IgD-negative memory B cell (primary cell): ENCODE data around the gene DPP7. TPM values are rescaled to one million over a fixed set of nuclear protein-coding genes. Genes with fewer than 3 reads are reported as not detected.
"Not testable (repeated sequence)": the region's sequence is repeated elsewhere in the genome, so short reads cannot be mapped to it uniquely, and the experiment has no call there.

Source experiments
- H3K27ac Mint-ChIP-seq, 3 donors: one replicate each; pipeline ENCODE4 v1.8.0; 2020 to 2022; ENCODE audit warnings: mild to moderate bottlenecking in 3 of 3, mixed read lengths in 3 of 3, moderate library complexity in 1 of 3
- H3K27me3 Mint-ChIP-seq: one replicate; pipeline ENCODE4 v1.8.0; 2021; ENCODE audit warnings: mixed read lengths
- H3K36me3 Mint-ChIP-seq: one replicate; pipeline ENCODE4 v1.8.0; 2020; ENCODE audit warnings: mild to moderate bottlenecking, mixed read lengths
- H3K4me1 Mint-ChIP-seq, 3 donors: one replicate each; pipeline ENCODE4 v1.8.0; 2020 to 2022; ENCODE audit warnings: mixed read lengths in 3 of 3, mild to moderate bottlenecking in 1 of 3
- H3K4me3 Mint-ChIP-seq, 4 donors: one replicate each; pipeline ENCODE4 v1.8.0; 2020 to 2022; ENCODE audit warnings: mild to moderate bottlenecking in 4 of 4, mixed read lengths in 4 of 4, moderate library complexity in 3 of 4
- H3K9me3 Mint-ChIP-seq, 3 donors: one replicate each; pipeline ENCODE4 v1.8.0; 2020 to 2021; ENCODE audit warnings: mixed read lengths in 3 of 3, mild to moderate bottlenecking in 1 of 3
- polyA plus RNA-seq: library from polyadenylated mRNA; unstranded; fragments of 300-500 nt; fragmentation: Illumina TruSeq; gene quantifications from one replicate; pipeline ENCODE4 v1.2.3, GENCODE V29; 2021

The DPP7 gene
- polyA plus RNA-seq, 1 donor from 2014 or later: 110 TPM

DNA sequence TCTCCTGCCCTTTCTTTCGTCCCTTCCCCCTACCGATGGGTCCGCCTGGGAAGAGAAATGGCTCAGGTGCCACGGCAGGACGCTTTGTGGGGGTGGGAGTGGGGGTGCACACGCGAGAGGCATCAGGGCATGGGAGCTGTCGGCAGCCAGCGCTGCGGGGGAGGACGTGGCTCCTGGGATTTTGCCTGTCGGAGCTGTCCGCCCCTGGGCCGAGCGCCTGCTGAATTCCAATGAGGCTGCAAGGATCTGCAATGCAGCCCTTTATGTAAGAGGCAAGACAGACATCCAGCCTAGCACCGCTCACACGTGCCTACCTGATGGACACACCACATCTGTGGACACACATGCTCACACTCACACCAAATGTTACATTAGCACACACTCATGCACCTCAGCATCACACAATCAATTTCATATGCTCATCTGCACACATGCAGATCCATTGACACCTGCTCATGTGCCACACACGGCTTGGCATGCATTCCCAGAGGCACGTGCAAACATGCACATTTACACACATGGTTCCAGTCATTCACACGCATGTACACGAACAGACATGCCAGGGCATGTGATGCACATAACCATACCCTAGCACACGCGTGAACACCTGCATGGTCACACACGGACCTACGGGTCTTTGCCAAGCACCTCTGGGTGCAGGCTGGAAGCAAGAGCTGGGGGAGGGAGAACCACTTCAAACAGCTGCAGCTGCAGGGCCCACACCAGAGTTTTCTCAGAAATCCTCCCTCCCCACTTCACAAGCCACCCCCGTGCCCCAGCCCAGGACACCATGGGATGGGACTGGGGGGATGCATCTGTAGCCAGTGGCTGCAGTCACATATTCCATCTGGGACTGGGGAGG, 25.8 kb upstream of the DPP7 start:
- H3K4me3 Mint-ChIP-seq: no peak overlapping the region
- peaks cover 0 to 3% (median 1%) of the 10 kb centered on the region in 3 donors for H3K4me1 Mint-ChIP-seq
- H3K27me3 Mint-ChIP-seq: peaks cover 34% of the 10 kb centered on the region
- no peaks in the 10 kb centered on the region for H3K36me3 Mint-ChIP-seq
- peaks cover 0 to 2% (median 2%) of the 10 kb centered on the region in 3 donors for H3K9me3 Mint-ChIP-seq
- peak overlapping the region in 1 of 3 donors; percentile 25 for H3K27ac Mint-ChIP-seq

DNA sequence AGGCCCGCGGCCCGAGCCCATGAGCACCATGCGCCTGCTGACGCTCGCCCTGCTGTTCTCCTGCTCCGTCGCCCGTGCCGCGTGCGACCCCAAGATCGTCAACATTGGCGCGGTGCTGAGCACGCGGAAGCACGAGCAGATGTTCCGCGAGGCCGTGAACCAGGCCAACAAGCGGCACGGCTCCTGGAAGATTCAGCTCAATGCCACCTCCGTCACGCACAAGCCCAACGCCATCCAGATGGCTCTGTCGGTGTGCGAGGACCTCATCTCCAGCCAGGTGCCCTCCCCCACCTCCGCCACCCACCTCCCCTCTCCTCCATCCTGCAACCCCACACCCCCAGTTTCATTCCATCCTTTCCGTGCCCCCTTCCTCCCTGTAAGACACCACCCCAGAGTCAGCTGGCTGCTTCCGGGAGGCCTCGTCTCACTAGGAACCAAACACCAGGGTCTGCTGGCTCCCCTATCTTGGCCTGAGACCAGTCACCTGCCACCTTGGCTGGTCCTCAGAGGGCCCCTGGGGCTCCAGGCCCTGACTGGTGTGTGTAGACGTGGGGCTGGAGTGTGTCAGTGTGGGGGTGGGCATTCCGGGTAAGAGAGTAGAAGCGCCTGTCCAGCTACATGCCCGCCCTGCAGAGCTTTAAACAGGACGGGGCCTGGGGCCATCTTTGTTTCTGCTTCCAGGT, 25.1 kb upstream of the DPP7 start:
- H3K4me3 Mint-ChIP-seq: no peak overlapping the region
- H3K27me3 Mint-ChIP-seq: peaks cover 37% of the 10 kb centered on the region
- H3K9me3 Mint-ChIP-seq: peaks cover 0 to 2% (median 2%) of the 10 kb centered on the region in 3 donors
- H3K27ac Mint-ChIP-seq: peak overlapping the region in 1 of 3 donors; percentile 25
- H3K36me3 Mint-ChIP-seq: no peaks in the 10 kb centered on the region
- H3K4me1 Mint-ChIP-seq: peaks cover 0 to 3% (median 1%) of the 10 kb centered on the region in 3 donors

DNA sequence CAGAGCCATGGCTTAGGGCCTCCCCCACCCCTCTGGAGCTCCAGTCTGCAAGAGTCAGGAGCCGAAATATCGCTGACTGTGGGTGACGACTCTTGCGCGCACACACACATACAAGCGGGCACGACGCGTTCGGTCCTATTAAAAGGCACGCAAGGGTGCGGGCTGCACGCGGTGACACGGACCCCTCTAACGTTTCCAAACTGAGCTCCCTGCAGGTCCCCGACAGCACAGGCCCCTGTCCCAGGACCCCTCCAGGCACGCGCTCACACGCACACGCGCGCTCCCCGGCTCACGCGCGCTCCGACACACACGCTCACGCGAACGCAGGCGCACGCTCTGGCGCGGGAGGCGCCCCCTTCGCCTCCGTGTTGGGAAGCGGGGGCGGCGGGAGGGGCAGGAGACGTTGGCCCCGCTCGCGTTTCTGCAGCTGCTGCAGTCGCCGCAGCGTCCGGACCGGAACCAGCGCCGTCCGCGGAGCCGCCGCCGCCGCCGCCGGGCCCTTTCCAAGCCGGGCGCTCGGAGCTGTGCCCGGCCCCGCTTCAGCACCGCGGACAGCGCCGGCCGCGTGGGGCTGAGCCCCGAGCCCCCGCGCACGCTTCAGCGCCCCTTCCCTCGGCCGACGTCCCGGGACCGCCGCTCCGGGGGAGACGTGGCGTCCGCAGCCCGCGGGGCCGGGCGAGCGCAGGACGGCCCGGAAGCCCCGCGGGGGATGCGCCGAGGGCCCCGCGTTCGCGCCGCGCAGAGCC, 24.4 kb upstream of the DPP7 start, which contains the start of gene GRIN1:
Gene GRIN1, plus strand, starts transcription at position 433 of the 746 bp plus-strand sequence. CDS start 333 bp downstream, outside the sequence.
- Mint-ChIP-seq H3K4me1 (peaks cover 0 to 3% (median 1%) of the 10 kb centered on the region in 3 donors), H3K9me3 (peaks cover 0 to 2% (median 2%) of the 10 kb centered on the region in 3 donors), H3K27ac (peak within 1 kb of the TSS; percentile 25 to 88 (median 62)), H3K36me3 (no peaks in the 10 kb centered on the region), H3K4me3 (peak within 1 kb of the TSS in 1 of 4 donors; percentile 71), H3K27me3 (peaks cover 40% of the 10 kb centered on the region)

DNA sequence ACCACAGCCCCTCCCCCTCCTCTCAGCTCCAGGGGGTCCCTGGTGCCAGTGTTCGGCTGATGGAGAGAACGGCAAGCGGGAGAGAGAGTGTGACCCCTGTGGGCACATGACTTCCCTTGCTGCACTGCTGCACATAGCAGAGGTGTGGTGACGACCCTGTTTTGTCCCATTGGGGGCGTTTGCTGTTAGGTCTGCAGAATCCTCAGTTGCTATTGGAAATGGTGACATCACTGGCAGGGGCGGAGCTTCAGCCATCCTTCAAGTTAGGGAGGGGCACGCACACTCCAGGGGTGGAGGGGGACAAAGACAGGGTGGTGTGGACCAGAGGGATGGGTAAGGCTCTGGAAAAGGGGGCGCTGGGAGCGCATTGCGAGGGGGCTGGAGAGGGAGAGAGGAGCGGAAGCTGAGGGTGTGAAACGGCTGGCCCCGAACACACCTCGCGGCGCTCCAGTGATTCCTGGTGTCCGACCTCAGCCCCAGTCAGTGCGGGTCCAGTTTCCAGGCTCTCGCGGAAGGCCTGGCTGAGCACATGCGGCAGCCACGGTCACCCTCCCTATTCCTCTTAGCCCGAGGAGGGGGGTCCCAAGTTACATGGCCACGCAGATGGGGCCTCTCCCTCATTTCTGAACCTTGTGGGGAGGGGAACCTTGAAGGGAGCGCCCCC, 23.7 kb upstream of the DPP7 start:
- Mint-ChIP-seq H3K9me3 (peaks cover 0 to 2% (median 2%) of the 10 kb centered on the region in 3 donors), H3K4me1 (peaks cover 0 to 3% (median 1%) of the 10 kb centered on the region in 3 donors), H3K4me3 (no peak overlapping the region), H3K36me3 (no peaks in the 10 kb centered on the region), H3K27me3 (peaks cover 38% of the 10 kb centered on the region), H3K27ac (peak overlapping the region in 2 of 3 donors; percentile 62 to 88)

DNA sequence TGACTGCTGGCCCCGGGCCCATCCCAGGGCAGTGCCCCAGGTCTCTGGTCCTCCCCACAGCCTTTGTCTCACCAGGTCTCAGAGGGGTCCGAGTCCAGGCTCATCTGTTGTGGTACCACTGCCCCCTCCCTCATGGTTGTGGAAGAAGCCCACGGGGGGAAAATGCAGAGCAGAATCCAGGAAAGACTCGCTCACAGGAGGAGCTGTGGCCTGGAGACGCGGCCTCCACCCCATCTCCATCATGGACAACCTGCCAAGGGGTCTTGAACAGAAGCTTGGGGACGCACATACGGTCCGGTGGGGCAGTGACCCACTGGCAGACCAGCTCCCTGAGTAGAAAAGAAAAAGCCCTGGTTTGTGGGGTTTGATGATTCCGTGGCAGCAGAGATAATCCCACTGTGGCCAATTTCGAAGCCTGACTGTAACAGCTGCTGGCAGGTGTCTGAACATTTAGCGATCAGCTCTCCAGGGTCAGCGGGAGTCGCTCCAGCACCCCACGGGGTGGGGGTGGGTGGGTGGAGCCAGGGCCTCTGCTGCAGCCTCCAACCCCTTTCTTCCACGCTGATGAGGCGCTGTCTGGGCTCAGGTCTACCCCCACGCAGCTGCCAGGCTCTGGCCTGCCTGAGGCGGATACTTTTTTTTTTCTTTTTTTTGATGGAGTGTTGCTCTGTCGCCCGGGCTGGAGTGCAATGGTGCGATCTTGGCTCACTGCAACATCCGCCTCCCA, 22.5 kb upstream of the DPP7 start:
- H3K27me3 Mint-ChIP-seq: peaks cover 35% of the 10 kb centered on the region
- peaks cover 0 to 2% (median 2%) of the 10 kb centered on the region in 3 donors for H3K9me3 Mint-ChIP-seq
- no peaks in the 10 kb centered on the region for H3K36me3 Mint-ChIP-seq
- H3K4me1 Mint-ChIP-seq: peaks cover 0 to 3% (median 1%) of the 10 kb centered on the region in 3 donors
- H3K4me3 Mint-ChIP-seq: no peak overlapping the region
- no peak overlapping the region for H3K27ac Mint-ChIP-seq

DNA sequence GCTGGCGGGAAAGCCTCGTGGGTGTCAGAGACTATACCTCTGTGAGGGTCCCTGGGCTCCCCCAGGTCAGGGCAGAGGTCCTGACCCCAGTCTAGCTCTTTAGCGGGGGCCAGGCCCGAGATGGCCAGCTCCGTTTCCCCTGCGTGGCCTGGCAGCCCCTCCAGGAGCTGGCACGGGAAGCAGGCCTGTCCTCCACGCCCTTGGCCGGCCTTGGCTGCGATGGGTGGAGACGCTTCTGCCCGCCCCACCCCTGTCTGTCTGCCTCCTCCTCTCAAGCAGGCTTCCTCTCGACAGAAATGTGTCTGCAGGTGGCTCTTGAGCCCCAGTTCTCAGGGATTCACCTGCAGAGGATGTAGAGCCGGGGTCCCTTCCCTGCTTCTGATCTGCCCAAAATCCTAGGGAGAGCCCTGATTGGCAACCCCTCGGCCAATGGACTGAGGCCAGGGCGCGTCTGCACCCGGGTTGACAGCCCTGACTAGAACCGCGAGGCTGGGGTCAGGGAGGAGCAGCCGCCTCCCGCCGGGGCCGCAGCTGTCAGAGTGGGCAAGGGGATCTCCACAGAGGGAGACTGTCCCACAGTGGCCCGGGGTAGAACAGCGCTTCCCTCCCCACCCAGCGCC, 21.8 kb upstream of the DPP7 start:
- no peak overlapping the region for H3K27ac Mint-ChIP-seq
- peaks cover 0 to 2% (median 2%) of the 10 kb centered on the region in 3 donors for H3K9me3 Mint-ChIP-seq
- no peaks in the 10 kb centered on the region for H3K36me3 Mint-ChIP-seq
- peaks cover 0 to 4% (median 1%) of the 10 kb centered on the region in 3 donors for H3K4me1 Mint-ChIP-seq
- H3K27me3 Mint-ChIP-seq: peaks cover 35% of the 10 kb centered on the region
- H3K4me3 Mint-ChIP-seq: peak overlapping the region in 1 of 4 donors; percentile 74

DNA sequence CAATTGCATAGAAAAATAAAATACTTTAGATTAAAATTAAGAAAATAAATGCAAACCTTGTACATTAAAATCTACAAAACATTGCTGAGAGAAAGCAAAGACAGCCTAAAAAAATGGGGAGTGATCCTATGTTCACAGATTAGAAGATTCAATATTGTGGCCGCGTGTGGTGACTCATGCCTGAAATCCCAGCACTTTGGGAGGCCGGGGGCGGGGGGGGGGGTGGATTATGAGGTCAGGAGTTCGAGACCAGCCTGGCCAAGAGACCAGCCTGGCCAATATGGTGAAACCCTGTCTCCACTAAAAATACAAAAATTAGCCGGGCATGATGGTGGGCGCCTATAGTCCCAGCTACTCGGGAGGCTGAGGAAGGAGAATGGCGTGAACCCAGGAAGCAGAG, 20.6 kb upstream of the DPP7 start:
- not testable (repeated sequence) for H3K36me3 Mint-ChIP-seq, H3K27ac Mint-ChIP-seq, H3K4me3 Mint-ChIP-seq, H3K4me1 Mint-ChIP-seq, H3K9me3 Mint-ChIP-seq
- H3K27me3 Mint-ChIP-seq: peaks cover 29% of the 10 kb centered on the region

DNA sequence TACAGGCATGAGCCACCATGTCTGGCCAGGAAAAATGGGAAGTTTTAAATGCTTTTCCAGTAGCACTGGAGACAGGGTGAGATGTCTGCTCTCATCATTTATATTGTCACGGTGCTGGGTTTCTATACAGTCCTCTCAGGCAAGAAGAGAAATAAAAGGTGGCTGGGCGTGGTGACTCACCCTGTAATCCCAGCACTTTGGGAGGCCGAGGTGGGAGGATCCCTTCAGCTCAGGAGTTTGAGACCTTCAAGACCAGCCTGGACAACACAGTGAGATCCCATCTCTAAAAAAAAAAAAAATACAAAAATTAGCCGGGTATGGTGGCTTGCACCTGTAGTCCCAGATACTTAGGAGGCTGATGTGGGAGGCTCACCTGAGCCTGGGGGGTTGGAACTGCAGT, 19.7 kb upstream of the DPP7 start:
- Mint-ChIP-seq H3K27me3 (peaks cover 28% of the 10 kb centered on the region), H3K4me3 (no peak overlapping the region), H3K9me3 (no peaks in the 10 kb centered on the region), H3K36me3 (no peaks in the 10 kb centered on the region), H3K27ac (peak overlapping the region in 1 of 3 donors; percentile 42), H3K4me1 (peaks cover 0 to 4% (median 0%) of the 10 kb centered on the region in 3 donors)

DNA sequence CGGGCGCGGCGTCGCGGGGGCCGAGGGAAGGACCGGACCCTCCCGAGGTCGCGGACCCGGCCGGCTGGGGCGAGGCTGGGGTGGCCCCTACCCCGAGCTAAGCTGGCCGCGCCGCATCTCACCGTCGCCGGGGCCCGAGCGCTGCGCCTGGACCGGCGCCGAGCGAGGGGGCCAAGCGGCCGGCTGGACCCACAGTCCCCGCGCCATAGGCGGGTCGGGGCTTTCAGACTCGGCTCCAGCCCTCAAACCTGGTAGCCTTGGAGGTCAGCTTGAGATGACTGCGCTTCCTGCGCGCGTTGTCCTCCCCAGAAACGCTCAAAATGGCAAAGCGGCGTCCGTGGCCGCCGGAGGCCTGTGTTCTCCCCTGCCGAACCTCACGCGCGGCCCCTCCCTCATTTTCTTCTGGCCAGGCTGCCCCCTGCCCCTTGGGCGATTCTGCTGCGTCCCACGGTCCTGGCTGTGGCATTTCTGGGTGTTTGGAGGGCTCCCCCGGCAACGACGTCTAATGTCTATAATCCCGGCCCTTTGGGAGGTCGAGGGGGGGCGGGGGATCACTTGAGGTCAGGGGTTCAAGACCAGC, 15.7 kb upstream of the DPP7 start:
- no peaks in the 10 kb centered on the region for H3K9me3 Mint-ChIP-seq
- H3K27ac Mint-ChIP-seq: peak overlapping the region in 2 of 3 donors; percentile 31 to 45
- H3K4me1 Mint-ChIP-seq: peaks cover 22 to 25% (median 24%) of the 10 kb centered on the region in 3 donors
- H3K27me3 Mint-ChIP-seq: peaks cover 14% of the 10 kb centered on the region
- H3K36me3 Mint-ChIP-seq: peaks cover 3% of the 10 kb centered on the region
- peak overlapping the region; percentile 62 to 91 (median 77) for H3K4me3 Mint-ChIP-seq

DNA sequence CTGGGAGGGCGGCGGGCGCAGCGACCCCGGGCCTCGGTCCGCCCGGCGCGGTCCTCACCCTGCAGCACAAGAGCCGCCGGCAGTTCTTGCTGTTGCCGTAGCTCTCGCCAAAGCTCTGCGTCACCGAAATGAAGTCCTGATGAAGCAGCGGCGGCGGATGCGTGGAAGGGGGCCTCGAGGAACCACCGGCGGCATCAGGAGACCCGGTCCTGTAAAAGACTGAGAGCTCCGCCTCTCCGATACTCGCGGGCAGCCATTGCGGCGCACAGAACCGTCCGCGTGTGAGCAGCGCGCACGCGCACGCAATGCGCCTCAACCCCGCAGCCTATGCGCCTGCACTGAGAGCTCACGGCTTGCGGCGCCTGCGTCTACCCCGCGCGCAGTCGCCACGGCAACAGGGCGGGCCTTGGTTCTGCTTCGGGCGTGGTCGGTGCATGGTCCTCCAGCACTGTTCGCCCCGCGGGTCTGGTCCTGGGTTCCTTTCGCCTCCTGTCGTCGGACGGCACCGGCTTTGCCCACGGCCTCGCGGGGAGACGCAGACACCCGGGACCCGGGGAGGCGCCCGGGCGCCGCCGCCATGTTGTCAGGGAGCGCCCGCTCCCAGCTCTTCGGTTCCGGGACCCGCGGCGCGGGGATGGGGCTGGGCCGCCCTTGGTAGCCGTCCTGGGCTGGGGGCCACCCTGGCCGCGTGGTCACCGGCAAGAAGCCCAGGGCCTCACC, 15.1 kb upstream of the DPP7 start:
- Mint-ChIP-seq H3K9me3 (no peaks in the 10 kb centered on the region), H3K4me3 (peak overlapping the region; percentile 84 to 97 (median 90)), H3K27ac (peak overlapping the region; percentile 73 to 93 (median 88)), H3K36me3 (peaks cover 3% of the 10 kb centered on the region), H3K27me3 (peaks cover 12% of the 10 kb centered on the region), H3K4me1 (peaks cover 22 to 25% (median 24%) of the 10 kb centered on the region in 3 donors)

DNA sequence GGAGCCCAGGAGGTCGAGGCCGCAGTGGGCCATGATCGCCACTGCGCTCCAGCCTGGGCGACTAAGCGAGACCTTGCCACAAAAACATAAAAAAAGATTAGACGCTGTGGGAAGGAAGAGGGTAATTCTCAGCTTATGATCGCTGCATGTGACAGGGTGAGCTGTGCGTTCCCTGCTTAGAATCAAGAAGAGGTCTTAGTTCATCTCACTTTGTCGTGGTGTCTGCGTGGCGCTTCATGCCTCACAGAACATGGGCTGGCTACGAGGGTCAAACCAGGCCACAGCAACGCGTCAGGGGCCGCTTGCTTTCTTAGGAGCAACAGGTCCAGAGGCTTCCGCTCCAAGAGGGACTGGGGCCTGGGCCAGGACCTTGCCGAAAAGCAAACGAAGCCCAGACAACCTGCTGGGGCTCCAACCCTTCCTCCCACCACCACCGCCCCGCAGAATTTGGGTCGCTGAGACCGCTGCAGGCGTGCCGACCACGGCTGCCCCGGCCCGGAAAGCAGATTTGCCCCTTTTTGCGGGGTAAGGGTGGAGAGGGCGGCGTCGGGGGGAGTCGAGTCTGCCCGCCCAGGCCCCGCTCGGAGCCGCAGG, 14.4 kb upstream of the DPP7 start:
- Mint-ChIP-seq H3K9me3 (no peaks in the 10 kb centered on the region), H3K27me3 (peaks cover 9% of the 10 kb centered on the region), H3K4me3 (peak overlapping the region; percentile 84 to 97 (median 90)), H3K36me3 (peaks cover 3% of the 10 kb centered on the region), H3K4me1 (peaks cover 22 to 25% (median 24%) of the 10 kb centered on the region in 3 donors), H3K27ac (peak overlapping the region; percentile 92 to 97 (median 93))

DNA sequence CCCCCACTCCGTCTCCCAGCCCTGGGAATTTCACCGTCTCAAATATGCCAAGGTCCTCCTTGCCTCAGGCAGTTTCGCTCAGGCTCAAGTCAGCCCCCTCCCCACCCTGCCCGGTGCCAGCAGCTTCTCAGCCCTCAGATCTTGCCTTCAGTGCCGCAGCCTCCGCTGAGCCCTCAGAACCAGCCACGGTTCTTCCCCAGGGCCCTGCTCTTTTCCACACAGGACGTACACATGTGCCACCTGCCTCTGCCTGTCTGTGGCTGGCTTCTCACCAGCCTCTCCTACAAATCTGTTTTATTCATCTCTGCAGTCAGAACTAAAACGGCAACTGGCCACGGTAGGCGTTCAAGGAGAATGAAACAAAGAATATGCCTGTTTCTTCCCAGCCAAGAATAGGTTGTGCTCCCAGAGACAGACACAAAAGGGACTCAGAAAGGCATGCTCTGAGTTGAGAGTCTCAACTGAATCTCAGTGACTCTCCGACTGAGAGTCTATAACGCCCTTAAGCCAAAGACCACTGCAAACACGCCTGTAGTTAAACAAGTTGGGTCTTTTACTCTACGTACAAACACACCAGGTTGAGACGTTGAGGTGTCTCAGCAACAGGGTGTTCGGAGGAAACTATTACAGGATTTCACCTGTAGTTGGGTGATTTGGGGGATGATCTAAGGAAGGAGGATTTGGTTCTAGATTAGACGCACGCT, 13.8 kb upstream of the DPP7 start:
- H3K4me3 Mint-ChIP-seq: peak overlapping the region; percentile 84 to 97 (median 90)
- H3K27me3 Mint-ChIP-seq: peaks cover 7% of the 10 kb centered on the region
- peak overlapping the region; percentile 92 to 97 (median 93) for H3K27ac Mint-ChIP-seq
- peaks cover 26 to 29% (median 28%) of the 10 kb centered on the region in 3 donors for H3K4me1 Mint-ChIP-seq
- no peaks in the 10 kb centered on the region for H3K9me3 Mint-ChIP-seq
- H3K36me3 Mint-ChIP-seq: peaks cover 3% of the 10 kb centered on the region
